Muscle of back (tissue), 11 donors: Measurements from ENCODE around the gene IRF9. TPM values are rescaled to one million over a fixed set of nuclear protein-coding genes. Genes with fewer than 3 reads are reported as not detected.
A peak's percentile ranks its signal among the peaks of the same experiment; 100 is the strongest.
"Not testable (repeated sequence)": the region's sequence is repeated elsewhere in the genome, so short reads cannot be mapped to it uniquely, and the experiment has no call there.

Source experiments
- DNase-seq, 3 donors: peaks; one replicate each; pipeline versions ENCODE4 v3.0.0 to v3.0.0-alpha.2; 2013
- polyA plus RNA-seq, 10 donors: library from polyadenylated mRNA; unstranded; fragments of 120-200 nt; gene quantifications; one replicate each; pipeline ENCODE4 v1.2.1, GENCODE V29; 2013; ENCODE audit not compliant: insufficient read length in 10 of 10

The IRF9 gene
- polyA plus RNA-seq, 10 donors = 23.8 to 36.0 (median 28.2) TPM

GRCh38 chr14:24192933-24193332 is 31.9 kb downstream of the IRF9 start:
- DNase-seq = no peak

- DNase-seq = no peak
These were observed 33.3 kb downstream of the IRF9 start for GRCh38 chr14:24194186-24194872.

- DNase-seq = no peak
These were observed 33.8 kb downstream of the IRF9 start for GRCh38 chr14:24194873-24195185.

- peak; percentile 83 to 98 (median 94) for DNase-seq
These were observed 34.4 kb downstream of the IRF9 start, which contains the start of gene TM9SF1 for GRCh38 chr14:24195186-24196070. TM9SF1 (minus strand) TSS chr14:24195441; CDS start chr14:24195019, 422 bp downstream.

GRCh38 chr14:24196071-24197055 is 35.3 kb downstream of the IRF9 start:
- no peak for DNase-seq

DNA sequence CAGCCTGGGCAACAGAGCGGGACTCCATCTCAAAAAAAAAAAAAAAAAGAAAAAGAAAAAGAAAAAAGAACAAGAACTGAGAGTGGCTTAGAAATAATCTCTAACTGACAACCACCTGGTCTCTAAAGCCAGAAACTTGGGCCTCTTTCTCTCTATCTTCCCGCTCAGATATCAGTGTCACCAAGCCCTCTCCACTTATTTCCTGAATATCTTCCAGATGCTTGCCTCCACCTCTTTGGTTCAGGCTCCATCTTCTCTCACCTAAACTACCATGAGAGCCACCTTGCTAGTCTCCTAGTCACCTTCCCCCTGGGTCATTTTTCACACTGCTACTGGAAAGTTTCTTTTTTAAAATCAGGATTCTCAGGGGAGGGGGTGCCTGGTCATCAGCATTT is 36.0 kb downstream of the IRF9 start:
- no peak for DNase-seq

DNA sequence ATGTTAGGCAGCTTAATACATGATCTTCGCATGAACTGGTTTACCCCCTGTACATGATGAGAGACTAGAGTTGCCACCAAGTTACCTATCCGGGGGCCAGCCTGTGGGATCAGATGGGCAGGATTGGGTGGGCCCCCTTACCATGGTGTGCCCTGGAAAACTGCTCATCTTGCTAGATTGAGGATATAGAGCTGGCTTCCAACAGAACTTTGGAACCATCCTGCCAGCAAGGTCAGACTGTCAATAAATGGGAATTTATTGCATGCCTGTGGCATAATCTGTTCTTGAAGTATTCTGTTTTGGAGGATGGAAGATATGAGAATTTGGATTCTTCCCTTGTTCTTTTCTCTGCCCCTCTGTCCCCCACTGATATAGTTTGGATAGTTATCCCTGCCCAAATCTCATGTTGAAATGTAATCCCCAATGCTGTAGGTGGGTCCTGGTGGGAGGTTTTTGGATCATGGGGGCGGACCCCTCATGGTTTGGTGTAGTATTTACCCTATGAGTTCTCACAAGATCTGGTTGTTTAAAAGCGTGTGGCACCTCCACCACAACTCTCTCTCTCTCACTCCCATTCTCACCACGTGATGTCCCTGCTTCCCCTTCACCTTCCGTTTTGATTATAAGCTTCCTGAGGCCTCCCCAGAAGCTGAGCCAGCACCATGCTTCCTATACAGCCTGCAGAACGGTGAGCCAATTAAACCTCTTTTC is 37.9 kb downstream of the IRF9 start:
- no peak for DNase-seq

- DNase-seq = not testable (repeated sequence)
These were observed 41.5 kb downstream of the IRF9 start for GRCh38 chr14:24202538-24202937.

DNA sequence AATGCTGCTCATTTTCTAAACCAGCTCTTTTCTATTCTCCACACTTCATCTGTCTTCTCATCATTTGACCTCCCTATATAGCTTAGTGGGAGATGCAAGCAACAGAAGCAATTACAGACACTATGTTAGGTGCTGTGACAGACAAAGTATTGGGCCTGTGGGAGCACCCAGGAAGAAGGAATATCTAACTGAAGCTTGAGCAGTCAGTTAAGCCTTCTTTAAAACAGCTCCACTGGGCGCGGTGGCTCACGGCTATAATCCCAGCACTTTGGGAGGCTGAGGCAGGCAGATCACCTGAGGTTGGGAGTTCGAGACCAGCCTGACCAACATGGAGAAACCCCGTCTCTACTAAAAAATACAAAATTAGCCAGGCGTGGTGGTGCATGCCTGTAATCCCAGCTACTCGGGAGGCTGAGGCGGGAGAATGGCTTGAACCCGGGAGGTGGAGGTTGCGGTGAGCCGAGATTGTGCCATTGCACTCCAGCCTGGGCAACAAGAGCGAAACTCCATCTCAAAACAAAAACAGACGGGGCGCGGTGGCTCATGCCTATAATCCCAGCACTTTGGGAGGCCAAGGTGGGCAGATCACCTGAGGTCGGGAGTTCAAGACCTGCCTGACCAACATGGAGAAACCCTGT is 42.3 kb downstream of the IRF9 start:
- not testable (repeated sequence) for DNase-seq

GRCh38 chr14:24204163-24205146 is 43.4 kb downstream of the IRF9 start:
- no peak for DNase-seq

DNA sequence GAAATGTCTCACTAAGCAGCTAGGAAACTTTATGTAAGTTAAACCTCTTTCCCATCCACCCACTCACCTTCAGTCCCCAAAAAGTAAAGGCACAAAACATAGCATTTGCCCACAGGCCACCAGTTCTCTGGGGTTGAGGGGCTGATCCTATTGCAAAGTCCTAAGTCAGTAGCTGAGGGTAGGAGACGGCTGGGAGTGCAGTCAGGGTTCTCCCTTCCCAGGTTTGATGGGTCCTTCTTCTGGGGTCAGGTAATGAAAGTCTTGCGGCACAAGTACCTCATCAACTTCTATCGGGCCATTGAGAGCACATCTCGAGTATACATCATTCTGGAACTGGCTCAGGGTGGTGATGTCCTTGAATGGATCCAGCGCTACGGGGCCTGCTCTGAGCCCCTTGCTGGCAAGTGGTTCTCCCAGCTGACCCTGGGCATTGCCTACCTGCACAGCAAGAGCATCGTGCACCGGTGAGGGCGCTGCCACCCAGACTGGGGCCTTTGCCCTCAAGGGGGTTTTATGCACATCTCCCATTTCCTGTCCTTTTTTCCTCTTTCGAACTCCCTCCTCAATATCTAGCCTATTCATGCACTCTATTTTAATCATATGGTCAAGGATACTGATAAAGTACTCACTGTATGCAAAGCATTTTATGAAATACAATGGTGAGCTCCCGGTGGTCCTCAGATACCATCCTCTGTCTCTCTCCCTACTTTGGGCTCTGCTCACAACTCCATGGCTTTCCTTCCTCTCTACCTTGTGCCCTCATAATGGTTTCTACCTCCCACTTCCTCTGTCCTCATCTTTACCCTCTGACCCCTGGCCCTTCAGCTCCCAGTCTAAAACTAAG is 45.4 kb downstream of the IRF9 start:
- DNase-seq = no peak

DNA sequence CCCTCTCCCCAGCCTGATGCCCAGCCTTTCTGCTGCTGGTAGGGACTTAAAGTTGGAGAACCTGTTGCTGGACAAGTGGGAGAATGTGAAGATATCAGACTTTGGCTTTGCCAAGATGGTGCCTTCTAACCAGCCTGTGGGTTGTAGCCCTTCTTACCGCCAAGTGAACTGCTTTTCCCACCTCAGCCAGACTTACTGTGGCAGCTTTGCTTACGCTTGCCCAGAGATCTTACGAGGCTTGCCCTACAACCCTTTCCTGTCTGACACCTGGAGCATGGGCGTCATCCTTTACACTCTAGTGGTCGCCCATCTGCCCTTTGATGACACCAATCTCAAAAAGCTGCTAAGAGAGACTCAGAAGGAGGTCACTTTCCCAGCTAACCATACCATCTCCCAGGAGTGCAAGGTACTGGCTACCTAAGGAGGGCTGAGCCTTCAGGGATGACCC is 46.1 kb downstream of the IRF9 start:
- DNase-seq = no peak

GRCh38 chr14:24207625-24208024 is 46.6 kb downstream of the IRF9 start:
- DNase-seq = no peak

DNA sequence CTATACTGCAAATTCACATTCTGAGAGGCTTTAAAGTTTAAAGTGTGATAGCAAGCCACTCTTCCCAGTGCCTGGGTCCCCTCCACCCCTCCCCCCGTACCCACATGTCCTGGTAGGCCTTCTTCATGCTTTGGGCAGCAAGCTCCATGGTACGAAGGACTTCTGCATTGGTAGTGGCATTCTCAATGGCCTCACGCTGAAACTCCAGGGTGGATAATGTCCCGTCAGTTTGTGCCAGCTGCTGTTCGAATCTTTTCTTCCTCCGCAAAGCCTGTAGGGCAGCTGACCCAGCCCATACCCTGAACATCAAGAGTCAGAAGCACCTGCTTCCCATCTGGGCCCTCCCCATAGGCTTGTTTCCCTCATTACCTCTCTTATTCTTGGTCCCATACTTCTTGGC is 50.2 kb downstream of the IRF9 start:
- DNase-seq = no peak

GRCh38 chr14:24212924-24213865 is 52.1 kb downstream of the IRF9 start, which contains the start of gene CHMP4A:
CHMP4A (minus strand) TSS chr14:24213488; CDS start chr14:24213439, 49 bp downstream.
- DNase-seq = peak; percentile 96 to 98 (median 98)

DNA sequence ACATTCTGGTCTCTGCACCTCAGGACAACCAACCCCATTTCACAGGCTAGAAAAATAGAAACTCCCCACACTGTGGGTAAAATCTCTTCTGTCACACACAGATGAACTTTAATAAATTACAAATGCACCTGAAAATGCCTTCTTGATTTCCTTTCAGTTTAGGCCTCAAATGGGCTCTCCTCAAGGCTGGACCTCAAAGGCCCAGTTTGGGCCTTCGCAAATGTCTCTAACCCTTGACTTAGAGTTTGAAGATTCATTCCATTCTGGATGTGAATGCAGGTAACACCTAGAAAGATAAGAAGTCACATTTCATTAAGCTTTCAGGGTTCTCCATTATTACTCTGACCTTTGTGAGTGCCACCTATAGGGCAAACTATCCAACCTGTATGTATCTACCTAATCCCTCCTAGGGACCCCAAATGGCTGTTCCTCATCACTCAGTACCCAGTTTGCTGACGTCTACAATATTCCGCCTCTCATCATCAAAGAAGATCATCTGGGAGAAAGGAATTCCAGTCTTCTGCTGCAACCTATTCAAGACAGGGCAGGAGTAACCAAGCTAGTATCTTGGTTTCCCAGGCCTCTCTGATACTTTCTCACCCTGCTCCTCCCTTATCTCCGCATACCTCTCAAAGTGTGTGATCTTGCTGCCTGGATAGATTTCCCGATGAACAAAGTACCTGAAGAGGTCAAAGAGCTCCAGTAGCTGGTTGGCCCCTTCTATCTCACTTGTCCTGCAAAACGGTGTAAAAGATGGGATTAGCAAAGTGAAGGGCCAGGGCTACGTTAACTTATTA is 53.0 kb downstream of the IRF9 start:
- no peak for DNase-seq
